ENCODE measurements around the gene PCSK6.

The PCSK6 gene

GRCh38 chr15:101283931-101284330 lies 205.6 kb downstream of the PCSK6 start:
- Mint-ChIP-seq H3K4me1 (no peaks in the 10 kb centered on the region), H3K9me3 (no peaks in the 10 kb centered on the region)

GRCh38 chr15:101280007-101280406 lies 209.5 kb downstream of the PCSK6 start:
- H3K27ac Mint-ChIP-seq = no peak overlapping the region
- no peaks in the 10 kb centered on the region for H3K27me3 Mint-ChIP-seq (ENCODE audit: low read depth)
- no peaks in the 10 kb centered on the region for H3K9me3 Mint-ChIP-seq
- peaks cover 46% of the 10 kb centered on the region for H3K36me3 Mint-ChIP-seq (ENCODE audit: low read depth)
- H3K4me3 Mint-ChIP-seq = no peak overlapping the region
- H3K4me1 Mint-ChIP-seq = peaks cover 13% of the 10 kb centered on the region
- TF ChIP-seq, protein P1, sequence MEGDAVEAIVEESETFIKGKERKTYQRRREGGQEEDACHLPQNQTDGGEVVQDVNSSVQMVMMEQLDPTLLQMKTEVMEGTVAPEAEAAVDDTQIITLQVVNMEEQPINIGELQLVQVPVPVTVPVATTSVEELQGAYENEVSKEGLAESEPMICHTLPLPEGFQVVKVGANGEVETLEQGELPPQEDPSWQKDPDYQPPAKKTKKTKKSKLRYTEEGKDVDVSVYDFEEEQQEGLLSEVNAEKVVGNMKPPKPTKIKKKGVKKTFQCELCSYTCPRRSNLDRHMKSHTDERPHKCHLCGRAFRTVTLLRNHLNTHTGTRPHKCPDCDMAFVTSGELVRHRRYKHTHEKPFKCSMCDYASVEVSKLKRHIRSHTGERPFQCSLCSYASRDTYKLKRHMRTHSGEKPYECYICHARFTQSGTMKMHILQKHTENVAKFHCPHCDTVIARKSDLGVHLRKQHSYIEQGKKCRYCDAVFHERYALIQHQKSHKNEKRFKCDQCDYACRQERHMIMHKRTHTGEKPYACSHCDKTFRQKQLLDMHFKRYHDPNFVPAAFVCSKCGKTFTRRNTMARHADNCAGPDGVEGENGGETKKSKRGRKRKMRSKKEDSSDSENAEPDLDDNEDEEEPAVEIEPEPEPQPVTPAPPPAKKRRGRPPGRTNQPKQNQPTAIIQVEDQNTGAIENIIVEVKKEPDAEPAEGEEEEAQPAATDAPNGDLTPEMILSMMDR (IDR thresholded peaks at IDR 0.05; ENCODE audit: unreplicated experiment in 3 of 3) = no peak

More at GRCh38 chr15:101283931-101284330, 205.6 kb downstream of the PCSK6 start:
- Mint-ChIP-seq H3K27me3 (ENCODE audit: low read depth) (no peaks in the 10 kb centered on the region), H3K36me3 (ENCODE audit: low read depth) (peaks cover 74% of the 10 kb centered on the region), H3K4me3 (no peak overlapping the region), H3K27ac (no peak overlapping the region)
- TF ChIP-seq, protein P1 (IDR thresholded peaks at IDR 0.05; ENCODE audit: unreplicated experiment in 3 of 3) = no peak

- Mint-ChIP-seq H3K27ac (peak overlapping the region; percentile 59 to 91 (median 68)), H3K4me3 (peak overlapping the region; percentile 91 to 97 (median 93)), H3K27me3 (ENCODE audit: low read depth) (no peaks in the 10 kb centered on the region), H3K9me3 (no peaks in the 10 kb centered on the region), H3K36me3 (ENCODE audit: low read depth) (peaks cover 52% of the 10 kb centered on the region), H3K4me1 (peaks cover 13% of the 10 kb centered on the region)
- TF ChIP-seq, protein P1 (IDR thresholded peaks at IDR 0.05; ENCODE audit: unreplicated experiment in 3 of 3) = no peak
Observed at GRCh38 chr15:101277943-101278564, 211.5 kb downstream of the PCSK6 start.

DNA sequence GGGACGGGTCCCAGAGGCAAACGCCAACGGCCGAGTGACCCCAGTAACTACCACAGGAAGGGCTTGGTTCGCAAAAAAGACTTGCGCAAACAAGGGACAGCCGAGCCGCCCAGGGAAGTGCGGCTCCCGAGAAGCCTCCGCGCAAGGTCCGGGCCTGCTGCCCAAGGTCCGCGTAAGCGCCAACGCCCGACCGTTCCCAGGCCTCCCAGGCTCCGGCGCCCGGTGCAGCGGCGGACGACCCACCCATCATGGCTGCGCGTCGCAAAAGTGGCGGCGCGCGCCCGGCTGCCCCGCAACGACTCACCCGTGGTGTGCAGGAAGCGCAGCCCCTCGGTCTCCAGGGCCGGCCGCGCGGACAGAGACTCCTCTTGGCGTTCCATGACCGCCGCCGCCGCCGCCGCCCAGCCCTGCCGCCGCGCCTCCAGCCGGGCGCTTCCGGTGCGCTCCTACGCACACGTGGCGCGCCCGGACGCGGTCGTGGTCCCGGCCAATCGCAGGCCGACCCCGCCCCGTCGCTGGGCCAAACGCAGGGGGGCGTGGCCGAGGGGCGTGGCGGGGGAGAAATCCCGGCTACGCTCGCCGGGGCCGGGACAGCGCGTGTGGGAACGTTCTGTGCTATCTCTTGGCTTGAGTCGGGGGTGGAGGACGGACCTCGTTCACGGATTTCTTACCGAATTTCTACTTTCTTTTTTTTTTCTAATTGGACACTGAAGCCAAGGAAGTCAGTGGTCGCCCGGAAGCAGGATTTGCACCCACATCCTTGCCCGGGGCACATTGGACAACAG lies 212.3 kb downstream of the PCSK6 start, which contains the start of gene SELENOS:
TSS of gene SELENOS (minus strand) at position 448 of the 785 bp plus-strand sequence. CDS start at position 380, 68 bp downstream.
- peak within 1 kb of the TSS; percentile 77 to 95 (median 93) for H3K27ac Mint-ChIP-seq

DNA sequence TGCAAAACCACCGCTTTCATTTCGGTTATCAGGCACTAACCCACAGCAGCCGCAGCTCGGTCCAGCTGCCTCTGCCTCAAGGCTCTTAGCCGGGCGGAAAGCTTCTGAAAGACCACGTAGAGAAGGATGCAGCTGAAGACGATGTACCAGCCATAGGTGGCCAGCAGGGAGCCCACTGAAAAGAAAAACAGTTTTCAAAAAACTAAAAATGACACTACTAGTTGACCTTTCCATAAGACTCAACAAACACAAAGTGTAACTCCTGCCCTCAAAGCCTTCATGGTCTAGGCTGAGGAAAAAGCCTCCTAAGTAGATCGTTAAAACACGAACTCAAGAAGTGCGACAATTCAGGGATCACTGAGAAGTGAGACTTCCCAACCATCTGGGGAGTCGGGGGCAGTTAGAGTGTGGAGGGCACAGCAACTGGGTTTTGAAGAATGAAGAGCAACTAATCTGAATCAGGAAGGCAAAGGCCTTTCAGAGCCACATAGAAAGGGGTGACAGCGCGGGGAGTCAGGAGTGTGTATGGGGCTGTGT lies 212.9 kb downstream of the PCSK6 start:
- TF ChIP-seq, protein P1 (IDR thresholded peaks at IDR 0.05; ENCODE audit: unreplicated experiment in 3 of 3) = peak; percentile 29 to 53 (median 41)
- Mint-ChIP-seq H3K27me3 (ENCODE audit: low read depth) (no peaks in the 10 kb centered on the region), H3K4me1 (peaks cover 13% of the 10 kb centered on the region), H3K9me3 (no peaks in the 10 kb centered on the region), H3K4me3 (peak overlapping the region; percentile 97 to 98 (median 98)), H3K36me3 (ENCODE audit: low read depth) (peaks cover 51% of the 10 kb centered on the region), H3K27ac (peak overlapping the region; percentile 77 to 95 (median 93))

More for the DNA sequence above, 212.3 kb downstream of the PCSK6 start, which contains the start of gene SELENOS:
- Mint-ChIP-seq H3K9me3 (no peaks in the 10 kb centered on the region), H3K36me3 (ENCODE audit: low read depth) (peaks cover 53% of the 10 kb centered on the region), H3K4me1 (peaks cover 13% of the 10 kb centered on the region), H3K27me3 (ENCODE audit: low read depth) (no peaks in the 10 kb centered on the region), H3K4me3 (peak within 1 kb of the TSS; percentile 97 to 98 (median 98))
- TF ChIP-seq, protein P1 (IDR thresholded peaks at IDR 0.05; ENCODE audit: unreplicated experiment in 3 of 3) = no peak

All from nephron (organoid).